ENCODE measurements around the gene FNIP1.
"Not testable (repeated sequence)": the region's sequence is repeated elsewhere in the genome, so short reads cannot be mapped to it uniquely, and the experiment has no call there.

FNIP1 gene

GRCh38 chr5:131796793-131797693, at the start of gene FNIP1:
TSS of gene FNIP1 (minus strand) at chr5:131797017. CDS start at chr5:131796921, 96 bp downstream.
- peak; percentile 98 to 100 (median 100) for DNase-seq
- intact Hi-C loops (cut with DNase I) = loop anchor here (2.0 to 5.0 kb wide), 3 partner anchors 162 to 210 kb away; partner anchors contain the start of gene RAPGEF6

GRCh38 chr5:131846536-131846935, 49.7 kb upstream of the FNIP1 start:
- intact Hi-C loops (cut with DNase I) = no loop called here
- no peak for DNase-seq

- no peak for DNase-seq
- intact Hi-C loops (cut with DNase I) = no loop called here
Measured at GRCh38 chr5:131845828-131846227, 49.0 kb upstream of the FNIP1 start.

GRCh38 chr5:131842971-131843370, 46.2 kb upstream of the FNIP1 start:
- DNase-seq; intact Hi-C loops (cut with DNase I): not testable (repeated sequence)

- DNase-seq; intact Hi-C loops (cut with DNase I): not testable (repeated sequence)
Measured at GRCh38 chr5:131832702-131833101, 35.9 kb upstream of the FNIP1 start.

GRCh38 chr5:131825404-131826013, 28.7 kb upstream of the FNIP1 start:
- intact Hi-C loops (cut with DNase I) = no loop called here
- no peak for DNase-seq

GRCh38 chr5:131824631-131825030, 27.8 kb upstream of the FNIP1 start:
- no peak for DNase-seq
- intact Hi-C loops (cut with DNase I) = no loop called here

GRCh38 chr5:131821221-131821620, 24.4 kb upstream of the FNIP1 start:
- intact Hi-C loops (cut with DNase I) = no loop called here
- DNase-seq = no peak

- intact Hi-C loops (cut with DNase I) = no loop called here
- DNase-seq = no peak
Measured at GRCh38 chr5:131818001-131818724, 21.3 kb upstream of the FNIP1 start.

- no peak for DNase-seq
- intact Hi-C loops (cut with DNase I) = loop anchor here (5.0 kb wide), 1 partner anchor 192 kb away; no protein-coding TSS in a partner anchor
Measured at GRCh38 chr5:131814990-131815389, 18.2 kb upstream of the FNIP1 start.

- intact Hi-C loops (cut with DNase I) = loop anchor here (5.0 kb wide), 1 partner anchor 195 kb away; no protein-coding TSS in a partner anchor
- no peak for DNase-seq
Measured at GRCh38 chr5:131812371-131813160, 15.7 kb upstream of the FNIP1 start.

- DNase-seq = peak in 17 of 42 donors; percentile 13 to 69 (median 24)
- intact Hi-C loops (cut with DNase I) = loop anchor here (5.0 kb wide), 1 partner anchor 197 kb away; no protein-coding TSS in a partner anchor
Measured at GRCh38 chr5:131810510-131811249, 13.9 kb upstream of the FNIP1 start.

GRCh38 chr5:131795879-131796792, 681 bp downstream of the FNIP1 start:
- peak; percentile 34 to 90 (median 71) for DNase-seq
- intact Hi-C loops (cut with DNase I) = loop anchor here (2.0 to 5.0 kb wide), 3 partner anchors 161 to 211 kb away; partner anchors contain the start of gene RAPGEF6

GRCh38 chr5:131795228-131795627, 1.6 kb downstream of the FNIP1 start:
- intact Hi-C loops (cut with DNase I) = loop anchor here (5.0 kb wide), 2 partner anchors 208 to 212 kb away; no protein-coding TSS in a partner anchor
- DNase-seq = no peak

GRCh38 chr5:131794586-131794985, 2.2 kb downstream of the FNIP1 start:
- intact Hi-C loops (cut with DNase I) = no loop called here
- DNase-seq = no peak

- no peak for DNase-seq
- intact Hi-C loops (cut with DNase I) = no loop called here
Measured at GRCh38 chr5:131792896-131793295, 3.9 kb downstream of the FNIP1 start.

- DNase-seq = no peak
- intact Hi-C loops (cut with DNase I) = no loop called here
Measured at GRCh38 chr5:131791866-131792265, 5.0 kb downstream of the FNIP1 start.
